ENCODE results near the gene PPP4R3A.
A peak's percentile ranks its signal among the peaks of the same experiment; 100 is the strongest.
"Not testable (repeated sequence)": the region's sequence is repeated elsewhere in the genome, so short reads cannot be mapped to it uniquely, and the experiment has no call there.

Gene PPP4R3A

GRCh38 chr14:91510171-91511042, at the start of gene PPP4R3A:
Gene PPP4R3A, minus strand, starts transcription at chr14:91510310. Its CDS starts 663 bp downstream, at chr14:91509647.
- peak; percentile 93 for DNase-seq (ENCODE audit: low read depth)

GRCh38 chr14:91555531-91555930, 45.4 kb upstream of the PPP4R3A start:
- DNase-seq (ENCODE audit: low read depth): no peak

- no peak for DNase-seq (ENCODE audit: low read depth)
Measured at GRCh38 chr14:91554535-91555332, 44.6 kb upstream of the PPP4R3A start.

GRCh38 chr14:91548108-91548507, 38.0 kb upstream of the PPP4R3A start:
- DNase-seq (ENCODE audit: low read depth): no peak

GRCh38 chr14:91545946-91546716, 36.0 kb upstream of the PPP4R3A start:
- DNase-seq (ENCODE audit: low read depth): no peak

- DNase-seq (ENCODE audit: low read depth): no peak
Measured at GRCh38 chr14:91545204-91545603, 35.1 kb upstream of the PPP4R3A start.

- DNase-seq (ENCODE audit: low read depth): no peak
Measured at GRCh38 chr14:91536327-91536726, 26.2 kb upstream of the PPP4R3A start.

- not testable (repeated sequence) for DNase-seq (ENCODE audit: low read depth)
Measured at GRCh38 chr14:91534059-91534458, 23.9 kb upstream of the PPP4R3A start.

- DNase-seq (ENCODE audit: low read depth): no peak
Measured at GRCh38 chr14:91533623-91534022, 23.5 kb upstream of the PPP4R3A start.

- no peak for DNase-seq (ENCODE audit: low read depth)
Measured at GRCh38 chr14:91523972-91524371, 13.9 kb upstream of the PPP4R3A start.

GRCh38 chr14:91521061-91521640, 11.0 kb upstream of the PPP4R3A start:
- no peak for DNase-seq (ENCODE audit: low read depth)

- no peak for DNase-seq (ENCODE audit: low read depth)
Measured at GRCh38 chr14:91520138-91520537, 10.0 kb upstream of the PPP4R3A start.

GRCh38 chr14:91519239-91520036, 9.3 kb upstream of the PPP4R3A start:
- DNase-seq (ENCODE audit: low read depth): no peak

GRCh38 chr14:91516663-91517388, 6.7 kb upstream of the PPP4R3A start:
- no peak for DNase-seq (ENCODE audit: low read depth)

GRCh38 chr14:91515979-91516378, 5.9 kb upstream of the PPP4R3A start:
- DNase-seq (ENCODE audit: low read depth): no peak

GRCh38 chr14:91511043-91511383, 903 bp upstream of the PPP4R3A start:
- DNase-seq (ENCODE audit: low read depth): no peak

- DNase-seq (ENCODE audit: low read depth): no peak
Measured at GRCh38 chr14:91509878-91510170, 286 bp downstream of the PPP4R3A start.

- DNase-seq (ENCODE audit: low read depth): peak; percentile 6
Measured at GRCh38 chr14:91509083-91509877, 830 bp downstream of the PPP4R3A start.

- no peak for DNase-seq (ENCODE audit: low read depth)
Measured at GRCh38 chr14:91508105-91508504, 2.0 kb downstream of the PPP4R3A start.

- no peak for DNase-seq (ENCODE audit: low read depth)
Measured at GRCh38 chr14:91506226-91506625, 3.9 kb downstream of the PPP4R3A start.

Measured in stimulated activated CD4-positive, alpha-beta T cell treated with anti-CD3 and anti-CD28 coated beads, Interleukin-2, amount 100 ng/mL, for 4 hours (primary cell).